OCI-M1 (cell line): ENCODE results near the gene SUMO2.
A peak's percentile ranks its signal among the peaks of the same experiment; 100 is the strongest.
"Not testable (repeated sequence)": the region's sequence is repeated elsewhere in the genome, so short reads cannot be mapped to it uniquely, and the experiment has no call there.

Source experiments
- DNase-seq: peaks from one replicate; lab custom pipeline; 2025; lab: John Stamatoyannopoulos, UW

SUMO2 gene

DNA sequence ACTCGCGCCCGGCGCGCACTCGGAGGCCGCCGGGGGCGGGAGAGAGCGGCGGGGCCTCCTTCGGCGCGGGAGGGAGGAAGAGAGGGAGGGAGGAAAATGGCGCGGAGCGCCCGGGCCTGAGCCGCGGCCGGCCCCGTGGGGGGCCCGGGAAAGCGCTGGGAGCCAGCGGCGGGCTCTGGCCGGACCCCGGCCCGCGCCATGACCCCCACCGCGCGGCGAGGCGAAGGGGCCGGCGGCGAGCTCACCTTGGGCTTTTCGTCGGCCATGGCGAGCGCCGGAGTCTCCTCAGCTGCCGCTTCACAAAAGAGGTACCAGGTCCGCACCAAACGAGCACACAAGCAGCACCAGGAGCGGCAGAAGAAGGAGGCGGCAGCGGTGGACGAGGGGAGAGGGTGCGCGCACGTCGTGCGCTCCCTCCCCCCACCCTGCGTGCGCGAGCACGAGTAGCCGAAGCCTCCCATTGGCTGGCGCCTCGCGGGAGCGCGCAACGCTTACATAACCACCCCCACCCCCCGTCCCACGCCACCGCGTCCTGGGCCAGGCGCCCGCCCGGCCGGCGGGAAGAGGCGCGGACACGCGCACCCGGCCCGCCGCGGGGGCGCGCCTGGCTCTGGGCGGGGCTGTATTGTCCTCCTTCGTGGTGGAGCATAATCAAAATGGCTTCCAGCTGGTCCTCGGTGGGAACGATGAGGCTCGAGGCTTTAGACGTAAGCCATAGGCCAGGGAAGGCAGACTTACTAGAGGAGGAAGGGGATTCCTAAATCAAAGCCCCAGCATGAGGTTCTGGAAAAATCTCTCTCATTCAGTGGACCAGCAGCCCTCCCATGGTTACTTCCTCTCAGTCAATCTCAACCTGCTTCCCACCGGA lies at the start of gene SUMO2:
Gene SUMO2 (minus strand): TSS at position 391 of the 868 bp plus-strand sequence. CDS start 125 bp downstream, at position 266.
- peak; percentile 96 for DNase-seq

DNA sequence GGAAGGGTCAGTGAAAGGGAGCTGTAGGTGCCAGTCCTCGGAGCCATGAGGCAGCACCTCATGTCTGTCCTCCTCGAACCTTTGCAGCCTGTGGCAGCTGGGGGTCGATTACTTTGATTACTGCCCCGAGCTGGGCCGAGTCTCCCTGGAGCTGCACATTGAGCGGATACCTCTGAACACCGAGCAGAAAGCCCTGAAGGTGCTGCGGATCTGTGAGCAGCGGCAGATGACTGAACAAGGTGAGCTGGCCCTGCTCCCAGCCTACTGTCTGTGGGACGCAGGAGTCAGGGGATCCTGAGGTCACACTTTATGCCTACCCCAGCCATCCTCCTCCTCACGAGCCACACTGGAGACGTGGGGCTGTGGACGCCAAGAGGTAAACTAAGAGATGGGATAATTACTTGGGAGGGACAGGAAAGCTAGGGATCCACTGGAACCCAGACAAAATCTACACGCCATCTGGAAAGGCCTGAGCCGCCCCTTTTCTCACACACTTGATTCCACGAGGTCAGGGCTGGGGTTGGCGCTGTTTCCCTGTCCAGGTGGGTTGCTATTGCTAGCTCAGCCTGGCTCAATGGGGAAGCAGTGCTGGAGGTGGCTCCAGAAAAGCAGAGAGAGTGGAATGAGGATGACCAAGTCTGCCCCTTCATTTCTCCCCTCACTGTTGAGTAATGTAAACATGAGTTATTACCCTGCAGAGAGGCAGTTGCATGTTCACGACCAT lies 49.1 kb upstream of the SUMO2 start:
- no peak for DNase-seq

DNA sequence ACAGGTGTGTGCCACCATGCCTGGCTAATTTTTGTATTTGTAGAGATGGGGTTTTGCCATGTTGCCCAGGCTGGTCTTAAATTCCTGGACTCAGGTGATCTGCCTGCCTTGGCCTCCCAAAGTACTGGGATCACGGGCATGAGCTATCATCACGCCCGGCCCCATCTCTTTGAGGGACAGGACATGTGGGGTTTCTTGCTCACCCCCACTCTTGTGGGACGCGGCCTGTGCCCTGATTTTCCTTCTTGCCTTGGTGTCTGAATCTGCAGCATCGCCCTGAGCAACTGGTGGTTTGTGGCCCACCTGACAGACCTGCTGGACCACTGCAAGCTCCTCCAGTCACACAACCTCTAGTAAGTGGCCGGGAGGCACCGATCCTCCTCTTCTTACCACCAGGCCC lies 48.3 kb upstream of the SUMO2 start:
- no peak for DNase-seq

DNA sequence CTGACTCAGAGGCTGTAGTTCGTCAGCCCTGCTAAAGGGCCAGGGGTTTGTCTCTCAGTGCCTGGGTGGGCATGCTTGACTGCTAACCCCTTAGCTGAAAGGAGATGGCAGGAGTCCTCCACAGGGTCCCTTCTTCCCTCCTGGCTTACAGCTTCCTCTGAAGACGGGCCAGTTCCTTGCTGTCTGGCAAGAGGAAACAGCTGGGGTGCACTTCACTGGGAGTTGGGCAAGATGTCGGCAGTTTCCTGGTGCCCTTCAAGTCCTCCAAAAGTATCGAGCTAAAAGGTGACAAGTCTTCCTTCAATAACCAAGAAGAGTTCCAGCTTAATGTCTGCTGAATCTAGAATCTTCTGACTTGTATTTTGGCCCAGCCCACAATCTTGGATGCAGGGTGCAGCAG lies 46.1 kb upstream of the SUMO2 start:
- no peak for DNase-seq

DNA sequence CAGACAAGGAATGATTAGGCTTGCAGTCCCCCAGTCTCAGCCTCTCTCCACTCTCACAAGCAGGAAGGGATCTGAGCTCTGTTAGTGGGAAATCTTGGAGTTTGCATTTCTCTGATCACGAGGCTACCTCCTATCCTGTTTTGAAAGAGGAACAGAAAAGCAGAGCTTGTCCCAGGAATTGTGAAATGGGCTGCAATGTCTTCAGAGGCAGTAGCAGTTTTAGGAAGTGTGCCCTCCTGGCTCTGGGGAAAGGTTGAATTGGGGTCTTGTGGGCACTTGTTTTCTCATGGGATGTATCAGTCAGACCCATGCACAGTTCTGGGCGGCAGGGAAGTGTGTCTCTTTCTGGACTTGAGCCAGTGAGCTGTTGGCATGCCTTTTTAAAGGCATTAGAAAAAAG lies 45.5 kb upstream of the SUMO2 start:
- DNase-seq, result no peak

DNA sequence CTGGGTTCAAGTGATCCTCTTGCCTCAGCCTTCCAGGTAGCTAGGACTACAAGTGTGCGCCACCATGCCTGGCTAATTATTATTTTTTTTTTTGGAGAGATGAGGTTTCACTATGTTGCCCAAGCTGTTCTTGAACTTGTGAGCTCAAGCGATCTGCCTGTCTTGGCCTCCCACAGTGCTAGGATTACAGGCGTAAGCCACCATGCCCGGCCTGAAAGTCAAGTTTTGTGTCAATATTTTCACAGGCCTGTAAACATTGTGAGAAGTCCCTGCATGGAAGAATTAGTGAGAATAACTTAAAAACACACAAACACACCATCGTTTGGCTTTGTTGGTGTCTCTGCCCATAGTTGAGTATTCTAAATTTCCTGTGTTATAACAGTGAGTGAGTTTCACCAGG lies 45.0 kb upstream of the SUMO2 start:
- DNase-seq, result no peak

DNA sequence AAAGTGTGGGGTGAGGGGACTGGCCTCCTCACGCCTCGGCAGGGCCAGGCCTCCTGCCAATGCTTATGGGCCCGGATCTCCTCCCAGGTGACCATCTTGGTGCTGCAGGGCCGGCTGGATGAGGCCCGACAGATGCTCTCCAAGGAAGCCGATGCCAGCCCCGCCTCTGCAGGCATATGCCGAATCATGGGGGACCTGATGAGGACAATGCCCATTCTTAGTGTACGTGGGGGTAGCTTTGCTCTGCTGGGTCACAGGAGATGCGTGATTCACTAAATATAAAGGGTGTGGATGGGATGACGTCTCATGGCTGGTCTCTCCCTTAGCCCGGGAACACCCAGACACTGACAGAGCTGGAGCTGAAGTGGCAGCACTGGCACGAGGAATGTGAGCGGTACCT lies 42.3 kb upstream of the SUMO2 start:
- DNase-seq, result no peak

DNA sequence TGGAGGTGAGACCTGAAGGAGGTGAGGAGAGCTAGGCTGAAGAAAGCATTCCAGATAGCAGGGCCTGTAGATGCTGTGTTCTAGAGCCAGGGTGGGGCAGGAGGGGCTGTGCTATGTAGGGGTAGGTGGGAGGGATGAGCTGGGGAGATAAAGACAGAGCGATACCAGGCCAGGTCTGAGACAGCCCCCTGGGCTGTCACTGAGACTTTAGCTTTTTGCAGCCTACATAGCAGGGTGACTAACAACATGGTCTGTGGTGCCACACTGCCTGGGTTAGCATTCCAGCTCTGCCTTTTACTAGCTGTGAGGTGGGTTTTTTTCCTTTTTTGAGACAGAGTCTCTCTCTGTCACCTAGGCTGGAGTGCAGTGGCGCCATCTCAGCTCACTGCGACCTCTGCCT lies 37.1 kb upstream of the SUMO2 start:
- no peak for DNase-seq

DNA sequence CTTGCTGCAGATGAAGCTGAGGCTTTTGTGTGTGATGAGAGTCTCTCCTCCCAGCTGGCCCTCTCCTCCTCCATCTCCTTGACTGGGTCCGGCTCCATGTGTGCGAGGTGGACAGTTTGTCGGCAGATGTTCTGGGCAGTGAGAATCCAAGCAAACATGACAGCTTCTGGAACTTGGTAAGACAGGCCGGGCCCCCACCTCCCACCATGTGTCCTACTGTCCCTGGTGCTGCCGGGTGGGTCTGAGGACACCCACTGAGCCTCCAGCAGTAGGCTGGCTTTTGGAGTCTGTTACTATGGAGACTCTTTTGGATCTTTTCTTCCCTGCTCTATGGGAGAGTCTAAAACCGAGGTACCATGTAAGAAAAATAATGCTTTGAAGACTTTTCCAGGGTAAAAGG lies 35.4 kb upstream of the SUMO2 start:
- DNase-seq, result no peak

DNA sequence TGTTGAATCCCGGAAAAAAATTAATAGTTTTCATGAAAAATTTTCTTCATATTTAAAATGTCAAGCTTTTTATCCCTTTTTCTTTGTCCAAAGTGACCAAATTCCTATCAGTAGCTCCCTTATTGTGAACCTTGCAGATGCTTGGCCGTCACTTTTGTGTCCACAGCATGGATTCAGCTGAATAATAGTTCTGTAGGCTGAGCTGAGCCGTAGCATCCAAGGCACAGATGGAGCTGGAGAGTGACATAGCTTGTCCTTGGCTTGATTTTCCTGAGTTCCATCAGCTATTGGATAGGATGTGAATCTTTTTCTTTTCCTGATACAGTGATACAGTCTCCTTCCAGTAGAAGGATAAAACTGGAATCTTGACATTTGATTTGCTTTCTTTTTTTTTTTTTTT lies 26.3 kb upstream of the SUMO2 start:
- DNase-seq, result no peak

DNA sequence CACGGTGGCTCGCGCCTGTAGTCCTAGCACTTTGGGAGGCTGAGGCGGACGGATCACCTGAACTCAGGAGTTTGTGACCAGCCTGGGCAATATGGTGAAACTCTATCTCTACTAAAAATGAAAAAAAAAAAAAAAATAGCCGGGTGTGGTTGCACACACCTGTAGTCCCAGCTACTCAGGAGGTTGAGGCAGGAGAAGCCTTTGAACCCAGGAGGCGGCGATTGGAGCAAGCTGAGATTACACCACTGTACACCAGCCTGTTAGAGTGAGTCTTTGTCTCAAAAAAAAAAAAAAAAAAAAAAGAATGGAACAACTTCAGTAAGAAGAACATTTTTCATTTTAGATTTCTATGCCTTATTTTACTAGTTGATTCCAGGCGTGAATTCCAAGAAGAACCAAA lies 25.4 kb upstream of the SUMO2 start:
- no peak for DNase-seq

DNA sequence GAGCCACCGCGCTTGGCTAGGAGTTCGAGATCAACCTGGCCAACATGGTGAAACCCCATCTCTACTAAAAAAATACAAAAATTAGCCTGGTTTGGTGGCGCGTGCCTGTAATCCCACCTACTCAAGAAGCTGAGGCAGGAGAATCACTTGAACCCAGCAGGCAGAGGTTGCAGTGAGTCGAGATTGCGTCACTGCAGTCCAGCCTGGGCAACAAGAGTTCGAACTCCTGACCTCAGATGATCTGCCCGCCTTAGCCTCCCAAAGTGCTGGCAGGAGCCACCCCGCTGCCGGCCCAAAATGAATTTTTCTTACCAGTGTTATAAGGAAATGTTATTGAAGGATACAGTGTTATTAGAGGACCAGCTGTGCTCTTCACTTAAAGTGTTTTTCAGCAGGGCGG lies 25.0 kb upstream of the SUMO2 start:
- DNase-seq, result no peak

DNA sequence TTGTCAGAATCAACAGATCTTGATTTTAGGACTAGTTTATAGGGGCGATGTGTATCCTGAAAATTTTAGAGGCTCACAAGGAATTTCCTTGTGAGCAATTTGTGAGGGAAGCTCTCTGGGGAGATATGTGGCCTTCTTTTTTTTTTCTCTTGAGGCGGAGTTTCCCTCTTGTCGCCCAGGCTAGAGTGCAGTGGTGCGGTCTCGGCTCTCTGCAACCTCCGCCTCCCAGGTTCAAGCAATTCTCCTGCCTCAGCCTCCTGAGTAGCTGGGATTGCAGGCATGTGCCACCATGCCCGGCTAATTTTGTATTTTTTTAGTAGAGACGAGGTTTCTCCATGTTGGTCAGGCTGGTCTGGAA lies 24.3 kb upstream of the SUMO2 start:
- DNase-seq, result not testable (repeated sequence)

DNA sequence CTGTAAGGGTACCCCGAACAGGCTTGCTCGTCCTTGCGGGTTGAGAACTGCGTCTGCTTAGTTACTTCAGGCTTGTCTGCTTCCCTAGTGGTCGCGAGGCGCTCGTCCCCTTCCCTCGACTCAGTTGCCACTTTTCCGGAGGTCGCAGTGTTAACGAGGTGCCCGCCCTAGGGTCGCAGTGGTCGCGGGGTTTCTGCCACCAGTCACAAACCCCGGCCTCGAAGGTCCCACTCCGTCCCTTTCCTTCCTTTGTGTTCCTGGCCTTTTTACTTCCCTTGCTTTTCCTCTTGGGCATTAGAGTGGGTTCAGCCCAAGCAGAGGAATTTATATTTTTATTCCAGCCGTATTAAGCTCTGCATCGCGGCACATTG lies 23.0 kb upstream of the SUMO2 start:
- DNase-seq, result no peak

DNA sequence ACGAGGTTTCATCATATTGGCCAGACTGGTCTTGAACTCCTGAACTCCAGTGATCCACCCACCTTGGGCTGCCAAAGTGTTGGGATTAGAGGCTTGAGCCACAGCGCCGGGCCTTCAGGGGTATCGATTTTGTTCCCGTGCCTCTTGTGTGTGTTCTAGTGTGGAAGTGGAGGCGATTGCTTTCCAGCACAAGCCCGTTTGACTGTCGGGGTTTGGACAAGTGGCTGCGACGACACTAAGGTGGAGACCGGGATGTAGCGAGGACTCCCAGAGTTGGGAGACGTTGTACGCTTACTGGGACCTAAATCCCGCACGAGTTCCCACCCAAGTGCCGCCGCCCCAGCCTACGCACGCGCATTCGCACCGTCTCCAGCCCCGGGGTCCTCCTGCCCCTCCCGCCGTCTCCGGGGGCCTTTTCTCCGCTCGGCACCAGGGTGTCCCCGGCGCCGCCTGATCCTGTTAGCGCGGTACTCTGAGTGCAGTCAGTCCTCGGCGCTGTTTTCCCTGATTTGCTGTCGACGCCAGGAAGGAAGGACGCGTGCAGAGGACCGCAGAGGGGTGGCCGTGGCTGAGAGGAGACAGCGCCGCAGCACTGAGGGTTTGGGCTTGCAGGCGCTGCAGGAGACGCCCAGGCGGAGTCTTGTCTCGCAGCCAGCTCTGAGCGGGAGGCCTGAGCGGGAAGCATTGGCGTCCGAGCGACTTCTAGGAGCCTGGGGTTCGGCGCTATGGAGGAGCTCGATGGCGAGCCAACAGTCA lies 22.5 kb upstream of the SUMO2 start, which contains the start of gene NUP85:
Gene NUP85 (plus strand): TSS at position 643 of the 756 bp plus-strand sequence. CDS start 83 bp downstream, at position 726.
- peak; percentile 96 for DNase-seq

DNA sequence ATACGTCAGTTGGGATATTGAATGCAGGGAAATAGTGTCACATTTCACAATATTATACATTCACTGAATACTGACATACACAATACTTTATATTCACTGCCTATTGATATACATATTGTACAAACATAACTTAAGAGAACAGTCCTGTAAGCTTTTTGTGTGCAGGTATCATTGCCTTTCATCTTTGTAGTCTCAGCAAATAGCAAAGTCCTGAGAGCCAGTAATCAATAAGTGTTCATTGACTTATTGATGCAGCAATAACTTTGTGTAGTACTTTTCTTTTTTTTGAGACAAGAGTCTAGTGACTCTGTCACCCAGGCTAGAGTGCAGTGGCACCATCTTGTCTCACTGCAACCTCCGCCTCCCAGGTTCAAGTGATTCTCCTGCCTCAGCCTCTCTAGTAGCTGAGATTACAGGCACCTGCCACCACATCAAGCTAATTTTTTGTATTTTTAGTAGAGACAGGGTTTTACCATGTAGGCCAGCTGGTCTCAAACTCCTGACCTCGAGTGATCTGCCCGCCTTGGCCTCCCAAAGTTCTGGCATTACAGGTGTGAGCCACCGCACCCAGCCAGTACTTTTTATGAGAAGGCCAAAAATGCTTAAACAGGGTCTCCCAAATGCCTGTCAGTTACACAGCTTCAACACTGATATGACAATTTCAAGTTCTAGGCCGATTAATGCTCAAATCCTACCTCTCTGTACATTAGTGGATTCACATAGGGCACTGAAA lies 17.3 kb upstream of the SUMO2 start:
- DNase-seq, result no peak

DNA sequence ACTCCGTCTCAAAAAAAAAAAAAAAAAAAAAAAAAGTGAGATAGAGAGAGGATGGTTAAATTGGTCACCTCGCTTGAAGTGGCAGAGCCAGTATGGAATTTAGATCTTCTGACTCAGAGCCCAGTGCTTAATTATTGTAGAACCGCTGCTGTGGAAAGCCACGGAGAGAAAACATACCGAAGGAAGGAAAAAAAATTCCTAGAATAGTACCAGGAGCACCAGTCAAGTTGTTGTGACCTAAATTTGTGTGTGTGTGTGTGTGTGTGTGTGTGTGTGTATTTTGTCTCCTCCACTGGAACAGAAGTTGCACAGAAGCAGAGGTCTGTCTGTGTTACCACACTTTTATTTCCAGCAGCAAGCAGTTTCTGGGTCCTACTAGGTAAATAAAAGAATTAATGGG lies 12.1 kb upstream of the SUMO2 start:
- DNase-seq, result no peak

DNA sequence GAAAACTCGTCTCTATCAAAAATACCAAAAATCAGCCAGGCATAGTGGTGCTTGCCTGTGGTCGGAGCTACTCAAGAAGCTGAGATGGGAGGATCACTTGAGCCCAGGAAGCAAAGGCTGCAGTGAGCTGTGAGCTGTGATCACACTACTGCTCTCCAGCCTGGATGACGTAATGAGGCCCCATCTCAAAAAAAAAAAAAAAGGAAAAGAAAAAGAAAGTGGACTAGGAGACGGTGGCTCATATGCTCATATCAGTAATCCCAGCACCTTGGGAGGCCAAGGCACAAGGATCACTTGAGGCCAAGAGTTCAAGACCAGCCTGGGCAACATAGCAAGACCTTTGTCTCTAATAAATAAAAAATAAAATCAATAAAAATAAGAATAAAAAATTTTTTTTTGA lies 8.8 kb upstream of the SUMO2 start:
- DNase-seq, result peak; percentile 85

DNA sequence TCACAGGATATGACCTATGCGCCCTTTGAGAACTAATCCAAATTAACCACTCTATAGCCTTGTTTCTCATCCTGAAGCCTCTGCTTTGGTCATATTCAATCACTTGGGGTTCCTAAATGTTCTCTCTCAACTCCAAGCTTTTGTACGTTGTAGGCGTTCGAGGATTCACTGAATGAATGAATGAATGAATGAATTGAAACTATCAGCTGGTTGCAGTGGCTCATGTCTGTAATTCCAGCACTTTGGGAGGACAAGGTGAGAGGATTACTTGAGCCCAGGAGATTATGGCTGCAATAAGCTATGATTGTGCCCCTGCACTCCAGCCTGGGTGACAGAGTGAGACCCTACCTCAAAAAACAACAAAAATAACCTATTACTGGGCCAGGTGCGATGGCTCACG lies 5.9 kb upstream of the SUMO2 start:
- no peak for DNase-seq

DNA sequence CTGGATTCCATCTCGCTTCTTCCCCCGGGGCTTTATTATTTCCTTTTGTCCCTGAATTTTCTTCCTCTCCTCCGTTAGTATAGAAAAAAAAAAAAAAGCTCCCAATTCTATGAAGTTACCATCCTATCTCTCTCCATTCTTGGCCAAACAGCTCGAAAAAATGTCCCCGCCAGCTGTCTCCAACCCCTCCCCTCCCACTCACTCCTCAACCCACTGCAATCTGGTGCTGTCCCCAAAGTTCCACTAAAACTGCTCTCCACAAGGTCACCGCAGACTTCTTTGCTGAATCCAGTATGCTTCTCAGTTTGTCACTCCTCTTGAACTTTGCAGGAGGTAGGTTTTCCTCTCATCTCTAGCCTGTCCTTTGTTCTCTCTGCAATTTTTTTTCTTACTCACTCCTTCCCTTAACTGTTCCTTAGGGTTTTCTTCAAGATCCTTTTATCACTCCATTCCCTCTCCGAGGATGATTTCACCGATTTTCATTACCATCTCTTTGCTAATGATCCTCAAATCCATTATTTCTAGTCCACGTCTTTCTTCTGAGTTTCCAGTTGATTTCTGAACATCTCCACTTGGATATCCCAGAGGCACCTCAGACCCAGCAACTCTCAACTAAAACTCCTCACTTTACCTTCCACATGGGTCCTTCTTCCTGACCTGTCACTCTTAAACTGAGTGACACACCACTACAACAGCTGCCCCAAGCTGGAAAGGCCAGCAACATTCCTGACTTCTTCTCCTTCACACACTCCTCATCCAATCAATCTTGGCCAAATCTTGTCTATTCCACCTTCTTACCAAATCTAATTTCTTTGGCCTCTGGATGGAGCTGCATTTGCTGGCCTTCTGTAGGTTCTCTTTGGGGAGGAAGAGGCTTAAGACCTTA lies 1.5 kb upstream of the SUMO2 start:
- DNase-seq, result no peak

DNA sequence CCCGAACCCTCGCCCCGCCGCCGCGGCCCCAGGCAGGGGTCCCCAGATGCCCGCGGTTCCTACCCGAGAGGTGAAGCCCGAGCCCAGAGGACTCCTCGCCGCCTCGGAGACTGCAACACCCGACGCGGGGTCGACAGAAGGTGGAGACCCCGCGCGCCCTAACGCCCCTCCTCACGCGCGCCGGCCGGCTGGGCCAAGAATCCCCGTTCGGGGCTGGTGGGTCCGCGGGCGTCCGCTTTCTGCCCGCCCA lies 515 bp downstream of the SUMO2 start:
- no peak for DNase-seq
